HTR-8/SVneo (cell line): ENCODE results near the gene CYP3A5.
A peak's percentile ranks its signal among the peaks of the same experiment; 100 is the strongest.
"Not testable (repeated sequence)": the region's sequence is repeated elsewhere in the genome, so short reads cannot be mapped to it uniquely, and the experiment has no call there.

ENCODE experiments used
- DNase-seq: peaks from one replicate; pipeline ENCODE4 v3.0.0; 2011; ENCODE audit warnings: low spot score, mixed read lengths; ENCODE audit not compliant: insufficient read length
- FAIRE-seq: peaks from 2 replicates; lab custom pipeline; 2011; peaks lifted over from hg19 to GRCh38; lab: Jason Lieb, UNC

The CYP3A5 gene

DNA sequence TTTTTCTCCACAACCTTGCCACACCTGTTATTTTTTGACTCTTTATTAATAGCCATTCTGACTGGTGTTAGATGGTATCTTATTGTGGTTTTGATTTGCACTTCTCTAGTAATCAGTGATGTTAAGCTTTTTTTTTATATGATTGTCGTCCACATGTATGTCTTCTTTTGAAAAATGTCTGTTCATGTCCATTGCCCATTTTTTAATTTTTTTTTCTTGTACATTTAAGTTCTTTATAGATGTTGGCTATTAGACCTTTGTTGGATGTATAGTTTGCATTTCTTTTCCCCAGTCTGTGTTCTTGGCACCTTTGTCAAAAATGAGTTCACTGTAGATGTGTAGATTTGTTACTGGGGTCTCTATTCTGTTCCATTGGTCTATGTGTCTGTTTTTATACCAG is 34.2 kb downstream of the CYP3A5 start:
- FAIRE-seq, result no peak
- DNase-seq, result no peak

GRCh38 chr7:99644431-99644830 is 35.4 kb downstream of the CYP3A5 start:
- FAIRE-seq, result no peak
- no peak for DNase-seq

GRCh38 chr7:99643464-99643863 is 36.3 kb downstream of the CYP3A5 start:
- FAIRE-seq (no peak), DNase-seq (no peak)

GRCh38 chr7:99642027-99642426 is 37.8 kb downstream of the CYP3A5 start:
- DNase-seq, result no peak
- FAIRE-seq, result no peak

DNA sequence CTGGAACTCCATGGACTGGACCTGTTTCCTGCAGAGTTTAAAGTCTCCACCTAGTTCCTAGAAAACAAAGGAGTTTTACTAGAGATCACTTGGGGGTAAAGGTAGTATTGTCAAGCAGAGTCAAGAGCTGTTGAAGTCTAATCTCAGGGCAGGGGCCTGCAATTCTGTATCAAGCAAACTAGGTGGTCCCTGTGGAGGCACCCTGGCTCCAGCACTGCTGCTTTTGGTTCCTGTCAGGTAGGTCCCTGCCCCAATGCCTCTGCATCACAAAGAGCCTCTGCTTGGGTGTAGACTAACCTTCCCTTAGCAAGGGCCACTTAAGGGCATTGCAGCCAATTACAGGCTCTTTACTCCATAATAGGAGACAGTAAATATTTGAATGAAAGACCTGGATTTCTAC is 40.5 kb downstream of the CYP3A5 start:
- FAIRE-seq (no peak), DNase-seq (no peak)

GRCh38 chr7:99638731-99639130 is 41.1 kb downstream of the CYP3A5 start:
- FAIRE-seq (no peak), DNase-seq (no peak)

DNA sequence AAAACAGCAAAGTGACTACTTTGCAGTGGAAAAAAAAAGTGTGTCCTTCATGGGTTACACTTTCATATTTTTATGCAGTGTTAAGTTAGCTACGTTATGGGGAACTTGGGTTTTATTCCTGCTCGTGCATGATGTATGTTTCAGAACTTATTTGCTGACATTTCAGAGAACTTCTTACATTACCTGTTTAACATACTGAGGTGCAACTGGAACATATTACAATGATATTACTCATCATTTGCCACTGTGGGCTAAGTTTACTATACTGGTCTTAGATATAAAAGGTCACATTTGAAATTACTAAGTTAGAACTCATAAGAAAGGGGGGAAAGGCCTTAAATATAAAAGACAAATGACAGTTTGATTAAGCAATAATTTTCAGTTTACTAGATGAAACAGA is 42.4 kb downstream of the CYP3A5 start:
- not testable (repeated sequence) for FAIRE-seq, DNase-seq

DNA sequence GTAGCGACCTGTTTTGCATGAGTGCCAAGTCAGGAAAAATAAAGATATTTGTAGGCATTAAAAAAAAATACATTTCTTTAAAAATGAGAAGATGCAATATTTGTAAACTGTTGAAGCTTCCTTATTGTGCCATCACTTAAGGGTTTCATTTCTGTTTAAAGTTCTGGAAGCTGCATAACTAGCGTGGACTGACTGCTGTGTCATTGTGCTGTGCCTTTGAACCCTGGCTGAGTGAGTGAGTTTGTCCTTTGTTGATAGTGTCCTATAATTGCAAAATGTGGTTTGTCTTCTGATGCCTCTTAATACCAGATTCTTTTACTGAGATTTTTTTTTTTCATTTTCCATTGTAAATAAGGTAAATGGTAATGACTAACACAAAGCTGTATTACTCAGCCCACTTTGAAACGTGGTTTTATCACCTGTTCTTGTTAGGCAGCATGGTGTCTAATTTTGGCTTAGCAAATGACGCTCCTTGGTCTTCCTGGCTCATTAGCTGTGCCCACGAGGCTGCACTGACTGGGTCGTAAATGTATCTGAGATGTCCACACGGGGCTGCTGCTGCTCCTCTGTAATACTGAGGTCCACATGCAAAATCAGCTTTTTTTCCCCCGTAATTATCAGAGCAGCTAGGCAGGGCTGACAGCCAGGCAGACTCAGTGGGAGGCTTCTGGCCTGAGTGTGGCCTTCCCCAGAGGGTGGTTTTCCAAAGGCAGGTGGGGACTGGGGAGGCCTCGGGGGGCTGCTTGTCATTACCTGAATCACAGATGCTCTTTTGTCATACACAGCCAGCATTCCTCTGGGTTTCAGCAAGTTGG is 48.3 kb downstream of the CYP3A5 start:
- no peak for DNase-seq
- no peak for FAIRE-seq

DNA sequence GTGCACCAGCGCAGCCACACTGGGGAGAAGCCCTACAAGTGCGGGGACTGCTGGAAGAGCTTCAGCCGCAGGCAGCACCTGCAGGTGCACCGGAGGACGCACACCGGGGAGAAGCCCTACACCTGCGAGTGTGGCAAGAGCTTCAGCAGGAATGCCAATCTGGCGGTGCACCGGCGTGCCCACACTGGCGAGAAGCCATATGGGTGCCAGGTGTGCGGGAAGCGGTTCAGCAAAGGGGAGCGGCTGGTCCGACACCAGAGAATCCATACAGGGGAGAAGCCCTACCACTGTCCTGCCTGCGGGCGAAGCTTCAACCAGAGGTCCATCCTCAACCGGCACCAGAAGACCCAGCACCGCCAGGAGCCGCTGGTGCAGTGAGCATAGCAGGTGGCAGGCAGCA is 50.2 kb downstream of the CYP3A5 start:
- FAIRE-seq (no peak), DNase-seq (no peak)

GRCh38 chr7:99628471-99629465 is 51.0 kb downstream of the CYP3A5 start:
- FAIRE-seq, result no peak
- no peak for DNase-seq

GRCh38 chr7:99627513-99627912 is 52.3 kb downstream of the CYP3A5 start:
- FAIRE-seq (no peak), DNase-seq (no peak)

DNA sequence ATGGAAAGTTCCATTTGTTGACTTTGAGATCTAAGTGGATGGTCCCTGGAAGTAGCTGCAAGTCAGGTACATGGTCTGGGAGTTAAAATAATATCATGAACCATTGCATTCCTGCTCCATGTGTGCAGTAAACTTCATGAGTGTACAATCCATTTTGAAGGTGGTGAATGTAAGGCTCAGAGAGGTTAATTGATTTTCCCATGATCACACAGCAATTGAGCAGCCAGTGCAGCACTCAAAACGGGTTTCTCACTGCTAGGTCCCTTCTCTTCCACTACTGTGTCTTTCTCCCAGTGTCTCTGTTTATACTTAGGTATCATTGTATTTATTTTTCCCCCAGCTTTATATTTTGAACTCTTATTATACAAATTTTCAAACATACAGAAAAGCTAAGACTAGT is 53.1 kb downstream of the CYP3A5 start:
- DNase-seq, result no peak
- FAIRE-seq, result no peak

DNA sequence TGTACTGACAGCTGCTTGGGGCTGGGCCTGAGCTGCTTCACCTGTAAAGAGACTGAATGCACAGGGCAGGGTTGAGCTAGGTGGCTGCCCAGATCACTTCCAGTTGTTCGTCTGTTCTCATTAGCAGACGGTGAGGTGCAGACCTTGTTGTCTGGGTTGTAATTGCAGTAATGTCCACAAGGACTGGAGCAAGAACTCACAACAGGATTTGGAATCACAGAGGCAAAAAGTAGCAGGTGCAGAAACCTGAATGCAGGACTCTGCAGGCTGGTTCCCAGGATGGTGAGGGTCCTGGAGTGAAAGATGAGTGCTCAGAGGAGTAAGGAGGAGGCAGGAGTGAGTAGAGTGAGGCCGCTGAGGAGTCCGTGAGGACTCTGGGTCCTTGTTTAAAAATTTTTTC is 53.8 kb downstream of the CYP3A5 start:
- no peak for DNase-seq
- FAIRE-seq, result no peak

GRCh38 chr7:99625321-99625720 is 54.5 kb downstream of the CYP3A5 start:
- DNase-seq (no peak), FAIRE-seq (no peak)

GRCh38 chr7:99624484-99624883 is 55.3 kb downstream of the CYP3A5 start:
- DNase-seq, result no peak
- FAIRE-seq, result no peak

GRCh38 chr7:99623702-99624447 is 55.9 kb downstream of the CYP3A5 start:
- DNase-seq, result no peak
- no peak for FAIRE-seq

DNA sequence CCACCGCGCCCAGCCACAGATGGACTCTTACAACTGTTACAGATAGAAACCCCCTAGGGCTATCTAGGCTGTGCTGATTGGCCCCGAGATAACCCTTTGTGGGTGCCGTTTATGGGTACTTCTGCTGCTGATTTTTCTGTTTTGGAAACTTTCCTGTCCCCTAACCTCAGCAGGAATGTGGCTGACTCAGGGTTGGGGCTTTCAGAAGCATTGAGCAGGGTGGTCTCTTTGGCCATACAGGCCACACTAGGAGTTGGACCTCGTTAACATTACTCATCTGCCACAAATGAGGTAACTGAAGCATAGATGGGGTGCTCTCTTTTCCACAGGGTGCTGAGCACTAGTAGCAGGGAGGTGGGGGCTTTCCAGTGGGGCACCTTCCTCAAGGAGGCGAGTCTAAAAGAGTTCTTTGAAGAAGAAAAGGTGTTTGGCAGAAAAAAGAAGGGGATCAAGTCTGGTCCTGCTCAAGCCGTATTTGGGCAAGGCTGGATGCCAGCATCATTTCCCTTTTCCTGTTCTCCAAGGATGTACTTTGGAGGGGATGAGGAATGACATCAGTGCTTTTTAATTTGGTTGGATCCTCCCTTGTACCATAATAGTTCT is 56.6 kb downstream of the CYP3A5 start:
- DNase-seq (peak; percentile 11), FAIRE-seq (no peak)

DNA sequence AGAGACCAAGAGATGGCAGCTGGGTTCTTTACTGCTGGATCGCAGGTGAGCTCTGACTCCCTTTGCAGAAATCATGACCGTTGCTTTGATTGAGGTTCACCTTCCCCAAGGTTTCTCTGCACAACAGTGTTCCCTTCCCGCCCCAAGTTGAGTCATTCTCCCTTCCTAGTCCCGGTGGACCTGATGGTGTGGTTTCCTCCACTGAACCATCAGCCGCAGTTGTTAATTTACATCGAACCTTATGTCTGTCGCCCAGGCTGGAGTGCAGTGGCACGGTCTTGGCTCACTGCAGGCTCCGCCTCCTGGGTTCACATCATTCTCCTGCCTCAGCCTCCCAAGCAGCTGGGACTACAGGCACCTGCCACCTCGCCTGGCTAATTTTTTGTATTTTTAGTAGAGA is 57.2 kb downstream of the CYP3A5 start:
- FAIRE-seq, result no peak
- DNase-seq, result no peak

- DNase-seq, result no peak
- FAIRE-seq, result no peak
These were observed 58.5 kb downstream of the CYP3A5 start for GRCh38 chr7:99621271-99621670.

GRCh38 chr7:99619571-99620130 is 60.1 kb downstream of the CYP3A5 start:
- DNase-seq, result no peak
- no peak for FAIRE-seq
